HG03196 (cell line): ENCODE measurements around the gene AACS.
"Not testable (repeated sequence)": the region's sequence is repeated elsewhere in the genome, so short reads cannot be mapped to it uniquely, and the experiment has no call there.

ENCODE experiments used
- ATAC-seq: cut with Tn5 transposase; IDR thresholded peaks from one replicate; pipeline ENCODE4 v1.9.1; 2021; ENCODE audit not compliant: unreplicated experiment

Gene AACS

GRCh38 chr12:125065021-125065918, at the start of gene AACS:
AACS (plus strand) TSS chr12:125065435; CDS start chr12:125065585, 150 bp downstream.
- peak; percentile 89 for ATAC-seq

- ATAC-seq: no peak
Observed at GRCh38 chr12:125015680-125016310, 49.4 kb upstream of the AACS start.

DNA sequence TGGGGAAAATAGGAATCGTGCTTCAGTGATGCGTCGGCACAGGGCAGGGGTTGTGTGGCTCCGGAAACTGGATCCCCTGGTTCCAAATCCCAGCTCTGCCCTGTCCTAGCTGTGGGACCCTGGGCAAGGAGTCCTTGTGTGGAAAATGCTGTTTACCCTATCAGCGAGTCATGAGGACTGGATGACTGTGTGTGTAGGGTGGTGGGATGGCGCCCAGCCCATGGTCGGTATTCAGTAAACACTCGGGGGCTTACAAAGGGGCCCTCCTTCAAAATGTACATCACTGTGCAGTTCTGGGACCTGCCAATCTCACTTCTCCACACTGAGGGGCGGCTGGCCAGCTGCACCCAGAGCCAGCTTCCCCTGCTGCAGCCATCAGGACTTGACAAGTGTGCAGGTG, 47.4 kb upstream of the AACS start:
- no peak for ATAC-seq

GRCh38 chr12:125018356-125018755, 46.9 kb upstream of the AACS start:
- no peak for ATAC-seq

- no peak for ATAC-seq
Observed at GRCh38 chr12:125021096-125021495, 44.1 kb upstream of the AACS start.

GRCh38 chr12:125021771-125022170, 43.5 kb upstream of the AACS start:
- ATAC-seq: no peak

- ATAC-seq: no peak
Observed at GRCh38 chr12:125023065-125023464, 42.2 kb upstream of the AACS start.

- no peak for ATAC-seq
Observed at GRCh38 chr12:125024949-125025563, 40.2 kb upstream of the AACS start.

- ATAC-seq: no peak
Observed at GRCh38 chr12:125025606-125026235, 39.5 kb upstream of the AACS start.

DNA sequence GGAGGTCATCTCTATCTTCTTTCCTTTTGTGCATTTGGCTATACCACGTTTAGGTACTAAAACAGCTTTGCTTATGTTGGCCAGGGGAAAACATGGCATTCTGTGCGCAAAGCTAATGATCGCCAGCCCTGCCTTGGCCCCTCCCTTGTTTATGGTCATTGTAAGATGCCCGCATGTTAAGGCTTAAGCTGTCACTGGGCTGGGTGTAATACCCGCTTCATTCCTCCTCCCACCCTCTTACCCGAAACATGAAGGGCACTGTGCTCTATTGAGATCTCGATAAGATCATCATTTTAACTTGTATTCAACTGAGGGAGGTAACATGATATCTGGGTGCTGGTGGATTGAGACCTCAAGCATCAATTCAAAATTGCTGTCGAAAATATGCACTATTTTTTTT, 37.1 kb upstream of the AACS start:
- no peak for ATAC-seq

DNA sequence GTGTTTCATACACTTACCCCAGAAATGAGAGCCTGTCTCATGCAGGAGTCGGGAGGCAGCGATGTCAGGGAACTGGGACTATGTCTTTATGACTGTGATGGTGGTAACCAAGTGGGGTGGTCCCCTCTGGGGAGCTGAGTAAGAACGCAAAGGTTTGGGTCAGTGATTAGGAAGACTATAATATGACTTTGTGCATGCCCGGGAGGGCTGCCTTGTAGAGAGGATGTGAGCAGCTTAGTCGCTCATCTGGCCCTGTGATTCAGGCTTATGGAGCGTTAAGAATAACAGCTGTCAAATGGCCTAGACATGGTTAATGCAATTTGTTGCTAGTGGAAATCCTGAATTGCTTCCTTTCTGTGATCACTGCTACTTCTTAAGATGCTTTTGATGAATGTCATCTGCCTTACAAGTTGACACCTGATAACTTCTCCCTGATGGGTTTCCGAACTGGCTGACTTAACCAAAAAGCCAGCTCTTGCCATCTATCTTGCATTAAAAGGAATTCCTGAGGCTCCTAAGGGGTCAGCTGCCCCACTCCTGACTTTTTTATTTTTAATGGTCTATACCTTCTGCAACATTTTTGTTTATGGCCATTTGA, 35.4 kb upstream of the AACS start:
- ATAC-seq: no peak

GRCh38 chr12:125031471-125031870, 33.8 kb upstream of the AACS start:
- ATAC-seq: not testable (repeated sequence)

DNA sequence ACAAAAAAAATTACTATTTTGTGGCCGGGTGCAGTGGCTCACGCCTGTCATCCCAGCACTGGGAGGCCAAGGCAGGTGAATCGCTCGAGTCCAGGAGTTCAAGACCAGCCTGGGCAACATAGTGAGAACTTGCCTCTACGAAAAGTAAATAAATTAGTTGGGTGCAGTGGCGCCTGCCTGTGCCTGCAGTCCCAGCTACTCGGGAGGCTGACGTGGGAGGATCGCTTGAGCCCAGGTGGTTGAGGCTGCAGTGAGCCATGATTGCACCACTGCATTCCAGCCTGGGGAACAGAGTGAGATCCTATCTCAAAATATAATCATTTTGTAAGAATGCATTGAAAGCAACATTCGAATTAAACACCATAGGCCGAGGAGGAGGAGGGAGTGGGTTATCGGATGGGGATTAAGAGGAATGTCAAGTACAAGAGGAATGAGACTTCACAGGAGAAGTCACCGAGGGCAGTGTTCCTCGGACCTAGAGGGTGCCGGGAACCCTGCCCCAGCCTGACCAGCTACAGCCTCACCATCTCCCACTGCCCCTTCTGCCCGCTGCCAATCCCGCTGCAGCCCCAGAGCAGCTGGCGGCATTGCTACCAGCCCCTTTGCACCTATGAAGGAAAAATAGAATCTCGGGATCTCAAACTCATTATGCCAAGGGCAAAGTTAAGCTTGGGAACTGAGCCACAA, 32.6 kb upstream of the AACS start:
- ATAC-seq: no peak

DNA sequence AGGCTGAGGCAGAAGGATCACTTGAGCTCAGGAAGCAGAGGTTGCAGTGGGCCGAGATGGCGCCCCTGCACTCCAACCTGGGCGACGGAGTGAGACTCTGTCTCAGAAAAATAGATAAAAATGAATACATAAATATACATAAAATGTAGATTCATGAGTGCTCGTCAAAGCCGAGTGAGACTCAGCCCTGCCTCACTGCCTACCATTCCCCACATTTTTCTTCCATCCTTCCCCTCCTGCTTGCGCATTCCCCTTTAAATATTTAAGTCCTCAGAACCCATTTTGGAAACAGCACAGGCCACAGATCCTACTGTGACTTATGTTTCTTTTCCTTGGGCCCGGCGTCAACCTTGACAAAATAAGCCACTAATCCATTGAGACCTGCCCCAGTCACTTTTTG, 31.9 kb upstream of the AACS start:
- no peak for ATAC-seq

DNA sequence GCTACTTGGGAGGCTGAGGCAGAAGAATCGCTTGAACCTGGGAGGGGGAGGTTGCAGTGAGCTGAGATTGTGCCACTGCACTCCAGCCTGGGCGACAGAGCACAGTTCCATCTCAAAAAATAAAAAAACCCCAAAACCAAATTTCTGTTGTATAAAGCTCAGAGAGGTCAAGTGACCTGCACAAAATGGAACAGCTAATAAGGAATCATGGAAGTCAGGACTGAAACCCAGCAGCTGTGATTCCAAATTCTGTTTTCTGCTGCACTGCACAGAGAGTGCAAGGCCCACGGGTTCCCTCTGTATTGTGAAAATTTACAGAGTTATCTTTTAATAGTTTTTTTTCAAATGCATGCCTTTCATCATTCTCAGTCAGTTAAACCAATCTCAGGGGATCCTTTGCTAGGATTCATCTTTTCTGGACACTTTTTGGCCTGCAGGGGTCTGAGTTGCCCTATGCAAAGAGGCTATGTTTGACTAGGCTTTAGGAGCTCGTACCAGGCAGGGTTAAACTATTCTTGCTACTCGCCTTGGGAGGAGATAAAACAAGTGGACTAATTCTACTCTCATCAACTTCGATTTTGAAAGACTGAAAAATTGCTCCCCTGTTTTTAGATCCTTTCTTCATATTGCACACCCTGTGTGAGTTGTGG, 26.1 kb upstream of the AACS start:
- no peak for ATAC-seq

GRCh38 chr12:125049093-125049458, 16.2 kb upstream of the AACS start:
- ATAC-seq: no peak

- ATAC-seq: no peak
Observed at GRCh38 chr12:125050446-125050845, 14.8 kb upstream of the AACS start.

GRCh38 chr12:125050868-125051267, 14.4 kb upstream of the AACS start:
- no peak for ATAC-seq

DNA sequence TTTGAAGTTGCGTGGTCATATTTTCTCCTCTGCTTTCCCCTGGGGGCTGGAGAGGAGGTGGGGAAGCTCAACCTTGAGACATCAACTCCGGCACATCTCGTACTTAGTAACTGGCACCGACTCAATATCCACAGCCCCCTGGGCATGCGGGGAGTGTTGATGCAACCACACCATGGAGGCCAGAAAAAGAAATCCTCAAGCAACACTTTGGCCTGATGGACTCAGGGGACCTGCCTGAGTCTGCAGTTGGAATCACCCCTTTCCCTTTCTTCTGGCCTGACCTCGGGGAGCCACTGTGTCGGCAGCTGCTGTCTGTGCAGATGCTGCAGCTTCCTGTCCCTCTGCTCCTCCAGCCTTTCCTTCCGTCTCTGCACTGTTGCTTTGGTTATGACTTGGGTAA, 11.4 kb upstream of the AACS start:
- no peak for ATAC-seq

- no peak for ATAC-seq
Observed at GRCh38 chr12:125055591-125055990, 9.6 kb upstream of the AACS start.
